K562 treated with DMSO at 1 percent for 4 hours (cell line): ENCODE data around the gene UGP2. TPM values are rescaled to one million over a fixed set of nuclear protein-coding genes. Genes with fewer than 3 reads are reported as not detected.

Experiments
- total RNA-seq: library from RNA; unstranded; fragments of 300-600 nt; gene quantifications from 2 replicates; pipeline ENCODE4 v1.2.3, GENCODE V29; 2022; ENCODE audit not compliant: insufficient read depth

The UGP2 gene
- total RNA-seq = 53.8 and 74.7 TPM in 2 replicates

DNA sequence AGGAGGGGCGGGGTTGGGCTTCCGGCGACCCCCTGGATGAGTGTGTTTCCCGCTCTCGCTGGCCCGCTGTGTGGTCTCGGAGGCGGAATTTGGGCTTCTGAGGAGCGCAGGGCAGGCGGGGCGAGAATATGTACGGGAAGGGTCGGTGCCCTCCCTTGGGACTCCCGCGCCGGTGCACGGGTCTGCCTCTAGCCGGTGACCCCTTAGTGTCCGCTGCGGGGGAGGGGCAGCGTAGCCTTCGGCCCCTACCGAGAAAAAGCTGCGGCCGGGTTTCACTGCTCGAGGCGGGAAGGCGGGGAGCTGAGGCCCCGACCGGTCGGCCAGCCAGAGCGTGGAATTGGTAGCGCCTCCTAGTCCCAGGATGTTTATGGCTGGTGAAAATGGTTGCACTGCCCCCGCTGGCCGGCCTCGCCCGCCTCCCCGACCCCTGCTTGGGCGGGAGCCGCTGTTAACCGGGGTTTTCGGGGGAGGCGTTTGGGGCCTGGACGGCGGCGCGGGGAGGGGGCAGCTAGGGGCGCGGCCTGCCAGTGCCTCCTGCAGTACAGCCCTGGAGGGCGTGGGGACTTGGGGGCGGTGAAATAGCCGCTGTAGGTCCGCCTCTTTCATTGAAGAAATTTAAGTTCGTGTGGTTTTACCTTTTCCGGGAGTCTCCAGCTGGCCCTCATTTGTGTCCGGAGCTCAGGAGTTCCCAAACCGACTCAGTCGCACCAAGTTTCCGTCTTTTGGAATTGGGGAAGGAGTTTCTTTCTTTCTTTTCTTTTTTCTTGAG lies at the start of gene UGP2:
UGP2 (plus strand) TSS at position 643 of the 769 bp plus-strand sequence. CDS start 290 bp downstream, outside the sequence.

Other genes starting within 250 kb of the UGP2 start
- gene VPS54, start 177.5 kb downstream of the UGP2 start, total RNA-seq = 14.1 and 16.9 TPM in 2 replicates